Hepatocyte (in vitro differentiated cells): ENCODE measurements around the gene TRPC1. TPM values are rescaled to one million over a fixed set of nuclear protein-coding genes. Genes with fewer than 3 reads are reported as not detected.
A peak's percentile ranks its signal among the peaks of the same experiment; 100 is the strongest.

ENCODE experiments used
- DNase-seq: peaks from one replicate; pipeline ENCODE4 v3.0.0-alpha.2; 2016; ENCODE audit warnings: low spot score
- H2AFZ ChIP-seq: fragments of 200-600 bp; sonication (generic); 2 replicates; pipeline ENCODE4 v1.6.0; 2016; ENCODE audit warnings: antibody characterized with exemption, mild to moderate bottlenecking
- H3K27ac ChIP-seq: fragments of 200-600 bp; sonication (generic); 2 replicates; pipeline ENCODE4 v1.5.1; 2016; ENCODE audit warnings: mild to moderate bottlenecking
- H3K27me3 ChIP-seq: fragments of 200-600 bp; sonication (generic); 2 replicates; pipeline ENCODE4 v1.6.1; 2016
- H3K36me3 ChIP-seq: fragments of 200-600 bp; sonication (generic); replicated peaks from 2 replicates; pipeline ENCODE4 v1.5.1; 2016; ENCODE audit warnings: low read depth; ENCODE audit not compliant: insufficient read depth
- H3K4me1 ChIP-seq: fragments of 200-600 bp; sonication (generic); 2 replicates; pipeline ENCODE4 v1.5.1; 2016; ENCODE audit warnings: mild to moderate bottlenecking, moderate library complexity; ENCODE audit not compliant: insufficient read depth
- H3K4me2 ChIP-seq: fragments of 200-600 bp; sonication (generic); 2 replicates; pipeline ENCODE4 v1.6.0; 2016
- H3K4me3 ChIP-seq: fragments of 200-600 bp; sonication (generic); 2 replicates; pipeline ENCODE4 v1.5.1; 2016; ENCODE audit warnings: mild to moderate bottlenecking
- H3K79me2 ChIP-seq: fragments of 200-600 bp; sonication (generic); 2 replicates; pipeline ENCODE4 v1.6.0; 2017; ENCODE audit warnings: mild to moderate bottlenecking
- H3K9me2 ChIP-seq: fragments of 200-600 bp; sonication (generic); replicated peaks from 2 replicates; pipeline ENCODE4 v1.6.0; 2017; ENCODE audit warnings: mild to moderate bottlenecking; ENCODE audit not compliant: insufficient read depth
- H3K9me3 ChIP-seq: fragments of 200-600 bp; sonication (generic); 2 replicates; pipeline ENCODE4 v1.5.1; 2016; ENCODE audit warnings: low read depth, mild to moderate bottlenecking
- H4K20me1 ChIP-seq: fragments of 200-600 bp; sonication (generic); 2 replicates; pipeline ENCODE4 v1.6.0; 2016; ENCODE audit warnings: mild to moderate bottlenecking; ENCODE audit not compliant: insufficient read depth, poor library complexity, severe bottlenecking
- EZH2 ChIP-seq: fragments of 200-600 bp; sonication (generic); IDR thresholded peaks from 2 replicates; pipeline ENCODE4 v1.6.1; 2016; ENCODE audit warnings: antibody characterized with exemption, mild to moderate bottlenecking, borderline replicate concordance
- EZH2phosphoT487 ChIP-seq: fragments of 200-600 bp; sonication (generic); IDR thresholded peaks from one replicate; pipeline ENCODE4 v1.6.1; 2018; ENCODE audit warnings: antibody characterized with exemption, mild to moderate bottlenecking, low read depth, moderate library complexity; ENCODE audit not compliant: unreplicated experiment, severe bottlenecking
- WGBS: methylation state at CpG from one replicate; pipeline ENCODE4 v1.1.6; 2016; ENCODE audit warnings: low lambda C conversion rate; ENCODE audit errors: missing lambda C conversion rate; 5-methylcytosine and 5-hydroxymethylcytosine counted together
- polyA plus RNA-seq: library from polyadenylated mRNA; unstranded; fragments of >200 nt; fragmentation: Nextera tagmentation; extraction: Ambion mirVana; gene quantifications from 2 replicates; pipeline ENCODE4 v1.2.1, GENCODE V29; 2016
- total RNA-seq: library from RNA; depleted of rRNA; stranded (reverse); fragments of >200 nt; gene quantifications from 2 replicates; pipeline ENCODE4 v1.2.3, GENCODE V29; 2014
- TF ChIP-seq, protein P1 (sequence below): fragments of 200-600 bp; sonication (generic); IDR thresholded peaks from 2 replicates; pipeline ENCODE4 v1.5.1; 2016; ENCODE audit warnings: antibody characterized with exemption, mild to moderate bottlenecking; ENCODE audit not compliant: poor library complexity

TRPC1 gene
- total and polyA plus RNA-seq, 2 experiments from 2014 or later: 3.3 to 12.6 TPM

GRCh38 chr3:142716102-142716501 is 7.7 kb upstream of the TRPC1 start:
- DNase-seq: no peak
- no peak overlapping the region for H2AFZ ChIP-seq
- no peaks in the 10 kb centered on the region for H4K20me1 ChIP-seq
- no peak overlapping the region for H3K27ac ChIP-seq
- no peaks in the 10 kb centered on the region for H3K4me1 ChIP-seq
- no peak overlapping the region for H3K4me3 ChIP-seq
- H3K36me3 ChIP-seq: no peaks in the 10 kb centered on the region
- H3K4me2 ChIP-seq: no peak overlapping the region
- H3K27me3 ChIP-seq: no peaks in the 10 kb centered on the region
- TF ChIP-seq EZH2phosphoT487 (no peak), EZH2 (no peak)
- TF ChIP-seq, protein P1, sequence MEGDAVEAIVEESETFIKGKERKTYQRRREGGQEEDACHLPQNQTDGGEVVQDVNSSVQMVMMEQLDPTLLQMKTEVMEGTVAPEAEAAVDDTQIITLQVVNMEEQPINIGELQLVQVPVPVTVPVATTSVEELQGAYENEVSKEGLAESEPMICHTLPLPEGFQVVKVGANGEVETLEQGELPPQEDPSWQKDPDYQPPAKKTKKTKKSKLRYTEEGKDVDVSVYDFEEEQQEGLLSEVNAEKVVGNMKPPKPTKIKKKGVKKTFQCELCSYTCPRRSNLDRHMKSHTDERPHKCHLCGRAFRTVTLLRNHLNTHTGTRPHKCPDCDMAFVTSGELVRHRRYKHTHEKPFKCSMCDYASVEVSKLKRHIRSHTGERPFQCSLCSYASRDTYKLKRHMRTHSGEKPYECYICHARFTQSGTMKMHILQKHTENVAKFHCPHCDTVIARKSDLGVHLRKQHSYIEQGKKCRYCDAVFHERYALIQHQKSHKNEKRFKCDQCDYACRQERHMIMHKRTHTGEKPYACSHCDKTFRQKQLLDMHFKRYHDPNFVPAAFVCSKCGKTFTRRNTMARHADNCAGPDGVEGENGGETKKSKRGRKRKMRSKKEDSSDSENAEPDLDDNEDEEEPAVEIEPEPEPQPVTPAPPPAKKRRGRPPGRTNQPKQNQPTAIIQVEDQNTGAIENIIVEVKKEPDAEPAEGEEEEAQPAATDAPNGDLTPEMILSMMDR: no peak
- H3K9me2 ChIP-seq: no peaks in the 10 kb centered on the region
- WGBS: 93% methylated on average over 4 of the region's 4 CpGs
- no peaks in the 10 kb centered on the region for H3K79me2 ChIP-seq
- H3K9me3 ChIP-seq: no peaks in the 10 kb centered on the region

- Histone ChIP-seq H3K9me2 (no peaks in the 10 kb centered on the region), H3K27ac (no peak overlapping the region), H3K27me3 (no peaks in the 10 kb centered on the region), H2AFZ (peak overlapping the region; percentile 91), H3K36me3 (no peaks in the 10 kb centered on the region), H3K4me1 (no peaks in the 10 kb centered on the region), H4K20me1 (no peaks in the 10 kb centered on the region), H3K9me3 (no peaks in the 10 kb centered on the region), H3K4me3 (peak overlapping the region; percentile 52), H3K4me2 (peak overlapping the region; percentile 88), H3K79me2 (peaks cover 18% of the 10 kb centered on the region)
- no peak for DNase-seq
- TF ChIP-seq, protein P1: no peak
- TF ChIP-seq EZH2 (no peak), EZH2phosphoT487 (no peak)
- WGBS: 2% methylated on average over 10 of the region's 10 CpGs
Observed at GRCh38 chr3:142723665-142723967, 218 bp upstream of the TRPC1 start.

DNA sequence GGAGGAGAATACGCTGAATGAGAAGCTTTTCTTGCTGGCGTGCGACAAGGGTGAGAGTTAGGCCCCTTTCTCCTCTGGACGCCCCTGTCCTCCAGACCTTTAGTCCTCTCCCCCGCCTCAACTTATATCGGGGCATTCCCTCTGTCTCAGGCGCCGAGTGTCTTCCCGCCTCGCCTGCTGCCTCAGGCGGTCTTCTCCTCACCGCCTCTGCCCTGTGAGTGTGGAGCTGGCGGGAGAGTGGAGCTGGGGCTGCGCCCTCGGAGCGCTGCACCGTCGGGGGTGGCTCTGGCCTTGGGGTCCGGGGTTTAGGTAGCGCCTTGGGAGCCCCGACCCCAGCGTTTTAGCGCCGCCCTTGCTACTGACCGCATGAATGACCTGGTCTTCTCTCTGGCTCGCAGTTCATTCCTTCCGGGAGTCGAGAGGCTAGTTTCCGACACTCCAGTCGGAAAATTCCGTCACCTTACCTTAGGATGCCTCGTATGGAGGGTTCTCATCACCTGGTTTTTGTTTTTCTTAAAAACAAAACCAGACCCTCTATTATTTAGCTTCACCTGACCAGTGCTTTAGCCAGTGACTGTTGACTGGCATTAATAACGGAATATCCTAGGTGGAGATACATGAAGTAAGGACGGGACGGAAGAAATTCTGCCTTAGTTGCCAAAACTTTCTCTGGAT is 985 bp downstream of the TRPC1 start:
- DNase-seq: peak; percentile 64
- H3K9me2 ChIP-seq: no peaks in the 10 kb centered on the region
- no peaks in the 10 kb centered on the region for H4K20me1 ChIP-seq
- H3K4me2 ChIP-seq: peak overlapping the region; percentile 88
- no peaks in the 10 kb centered on the region for H3K9me3 ChIP-seq
- no peaks in the 10 kb centered on the region for H3K36me3 ChIP-seq
- no peaks in the 10 kb centered on the region for H3K27me3 ChIP-seq
- peak overlapping the region; percentile 57 for H3K4me3 ChIP-seq
- WGBS: under 1% methylated on average over 34 of the region's 35 CpGs
- TF ChIP-seq EZH2 (peak; percentile 33), EZH2phosphoT487 (no peak)
- TF ChIP-seq, protein P1: peak; percentile 23
- peak overlapping the region; percentile 74 for H3K27ac ChIP-seq
- peaks cover 18% of the 10 kb centered on the region for H3K79me2 ChIP-seq
- no peaks in the 10 kb centered on the region for H3K4me1 ChIP-seq
- H2AFZ ChIP-seq: peak overlapping the region; percentile 13

DNA sequence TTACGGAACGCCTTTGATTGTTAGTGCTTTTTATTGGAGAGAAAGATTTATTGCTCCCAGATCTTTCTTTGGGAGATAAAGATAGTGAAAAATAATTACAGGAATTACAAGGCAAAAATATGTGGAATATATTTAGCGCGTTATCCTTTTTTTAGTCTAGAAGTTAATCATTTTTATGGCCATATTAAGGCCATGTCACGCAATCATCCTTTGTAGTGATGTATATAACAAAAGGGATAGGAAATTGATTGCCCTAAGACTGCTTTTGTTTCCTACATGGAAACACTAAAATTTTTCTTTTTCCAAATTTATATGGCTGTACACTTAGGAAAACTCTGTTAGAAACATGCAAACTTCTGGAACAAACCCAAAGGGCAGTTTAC is 1.5 kb downstream of the TRPC1 start:
- no peaks in the 10 kb centered on the region for H4K20me1 ChIP-seq
- H2AFZ ChIP-seq: peak overlapping the region; percentile 13
- H3K27me3 ChIP-seq: no peaks in the 10 kb centered on the region
- WGBS: 32% methylated on average over 5 of the region's 5 CpGs
- peak overlapping the region; percentile 88 for H3K4me2 ChIP-seq
- no peak overlapping the region for H3K27ac ChIP-seq
- H3K9me2 ChIP-seq: no peaks in the 10 kb centered on the region
- DNase-seq: no peak
- peaks cover 18% of the 10 kb centered on the region for H3K79me2 ChIP-seq
- TF ChIP-seq EZH2phosphoT487 (no peak), EZH2 (no peak)
- TF ChIP-seq, protein P1: no peak
- H3K4me1 ChIP-seq: no peaks in the 10 kb centered on the region
- H3K9me3 ChIP-seq: no peaks in the 10 kb centered on the region
- H3K36me3 ChIP-seq: no peaks in the 10 kb centered on the region
- H3K4me3 ChIP-seq: peak overlapping the region; percentile 57
